GM21423 (cell line): ENCODE data around the gene TMEM86B.
A peak's percentile ranks its signal among the peaks of the same experiment; 100 is the strongest.

Experiments used
- ATAC-seq: cut with Tn5 transposase; IDR thresholded peaks from one replicate; pipeline ENCODE4 v1.9.1; 2021; ENCODE audit warnings: mild to moderate bottlenecking, moderate library complexity; ENCODE audit not compliant: unreplicated experiment

TMEM86B gene

GRCh38 chr19:55228403-55229031 lies at the start of gene TMEM86B:
Gene TMEM86B (minus strand): TSS chr19:55228763. CDS start chr19:55228741, 22 bp downstream.
- no peak for ATAC-seq

GRCh38 chr19:55277494-55277893 lies 48.9 kb upstream of the TMEM86B start:
- no peak for ATAC-seq

GRCh38 chr19:55276720-55277430 lies 48.3 kb upstream of the TMEM86B start:
- no peak for ATAC-seq

GRCh38 chr19:55275851-55276719 lies 47.5 kb upstream of the TMEM86B start:
- peak; percentile 37 for ATAC-seq

GRCh38 chr19:55273978-55274707 lies 45.6 kb upstream of the TMEM86B start:
- ATAC-seq: no peak

- ATAC-seq: no peak
These were observed 43.6 kb upstream of the TMEM86B start for GRCh38 chr19:55272142-55272541.

DNA sequence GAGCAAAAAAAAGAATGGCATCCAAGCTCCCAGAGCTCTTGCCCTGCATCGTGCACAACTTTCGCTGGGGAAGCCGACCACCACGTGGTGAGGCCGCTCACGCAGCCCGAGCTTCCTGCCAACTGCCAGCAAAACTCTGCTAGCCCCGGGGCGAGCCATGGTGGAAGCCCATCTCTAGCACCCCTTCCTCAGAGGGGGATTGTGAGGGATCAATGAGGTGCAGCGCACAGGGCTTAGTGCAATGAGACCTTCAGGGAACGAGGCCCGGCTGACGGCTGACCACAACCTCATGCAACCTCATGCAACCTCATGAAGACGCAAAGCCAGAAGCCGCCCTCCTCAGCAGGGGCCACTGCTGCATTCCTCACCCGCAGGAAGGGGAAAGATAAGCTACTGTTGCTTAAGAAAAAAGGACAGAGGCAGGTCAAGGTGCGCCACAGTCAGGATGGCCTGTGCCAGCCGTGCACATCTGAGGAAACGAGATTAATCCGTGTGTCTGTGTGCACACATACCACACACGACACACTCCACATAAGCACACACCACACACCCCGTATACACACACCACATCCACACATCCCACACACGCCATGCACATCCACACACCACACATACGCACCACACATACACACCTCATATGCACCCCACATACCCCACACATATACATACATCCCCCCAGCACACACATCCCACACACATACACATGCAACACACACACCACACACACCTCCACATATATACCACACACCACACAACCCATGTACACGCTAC lies 41.8 kb upstream of the TMEM86B start:
- no peak for ATAC-seq

DNA sequence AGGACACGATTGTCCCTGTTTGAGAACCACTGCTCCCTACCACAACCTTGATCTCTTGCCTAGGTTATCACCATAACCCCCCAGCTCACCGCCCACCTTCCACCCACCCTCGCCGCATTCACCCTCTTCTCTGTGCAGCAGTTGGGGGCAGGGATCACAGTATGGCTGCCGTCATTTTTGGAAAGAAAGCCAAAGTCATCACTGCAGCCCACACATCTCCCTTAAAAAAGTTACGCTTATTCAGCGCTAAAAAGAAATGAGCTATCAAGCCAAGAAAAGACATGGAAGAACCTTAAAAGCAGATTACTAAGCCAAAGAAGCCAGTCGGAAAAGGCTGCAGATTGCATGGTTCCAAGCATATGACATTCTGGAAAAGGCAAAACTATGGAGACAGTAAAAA lies 40.7 kb upstream of the TMEM86B start:
- no peak for ATAC-seq

- ATAC-seq: no peak
These were observed 38.3 kb upstream of the TMEM86B start for GRCh38 chr19:55266840-55267239.

- ATAC-seq: no peak
These were observed 37.8 kb upstream of the TMEM86B start for GRCh38 chr19:55266404-55266803.

- ATAC-seq: no peak
These were observed 37.3 kb upstream of the TMEM86B start for GRCh38 chr19:55265723-55266386.

GRCh38 chr19:55265173-55265572 lies 36.6 kb upstream of the TMEM86B start:
- ATAC-seq: no peak

GRCh38 chr19:55264531-55264930 lies 36.0 kb upstream of the TMEM86B start:
- ATAC-seq: no peak

- ATAC-seq: no peak
These were observed 33.8 kb upstream of the TMEM86B start for GRCh38 chr19:55262359-55262758.

GRCh38 chr19:55261671-55262126 lies 33.1 kb upstream of the TMEM86B start:
- ATAC-seq: no peak

DNA sequence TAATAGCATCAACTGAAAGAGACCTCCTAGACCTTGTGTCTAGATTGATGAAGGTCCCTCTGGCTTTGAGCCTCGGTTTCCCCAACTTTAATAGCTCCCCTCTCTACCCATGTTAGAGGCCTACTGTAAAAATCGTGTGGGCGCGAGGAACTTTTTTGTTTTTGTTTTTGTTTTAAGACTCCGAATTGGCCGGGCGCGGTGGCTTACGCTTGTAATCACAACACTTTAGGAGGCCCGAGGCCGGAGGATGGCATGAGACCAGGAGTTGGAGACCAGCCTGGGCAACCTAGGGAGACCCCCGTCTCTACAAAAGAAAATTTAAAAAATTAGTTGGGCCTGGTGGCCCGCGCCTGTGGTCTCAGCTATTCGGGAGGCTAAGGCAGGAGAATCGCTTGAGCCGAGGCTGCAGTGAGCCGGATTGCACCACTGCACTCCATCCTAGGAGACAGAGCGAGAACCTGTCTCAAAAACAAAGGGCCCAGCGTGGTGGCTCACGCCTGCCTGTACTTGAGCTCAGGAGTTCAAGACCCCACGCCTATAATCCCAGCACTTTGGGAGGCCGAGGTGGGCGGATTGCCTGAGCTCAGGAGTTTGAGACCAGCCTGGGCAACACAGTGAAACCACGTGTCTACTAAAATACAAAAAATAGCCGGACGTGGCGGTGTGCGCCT lies 31.1 kb upstream of the TMEM86B start:
- no peak for ATAC-seq

DNA sequence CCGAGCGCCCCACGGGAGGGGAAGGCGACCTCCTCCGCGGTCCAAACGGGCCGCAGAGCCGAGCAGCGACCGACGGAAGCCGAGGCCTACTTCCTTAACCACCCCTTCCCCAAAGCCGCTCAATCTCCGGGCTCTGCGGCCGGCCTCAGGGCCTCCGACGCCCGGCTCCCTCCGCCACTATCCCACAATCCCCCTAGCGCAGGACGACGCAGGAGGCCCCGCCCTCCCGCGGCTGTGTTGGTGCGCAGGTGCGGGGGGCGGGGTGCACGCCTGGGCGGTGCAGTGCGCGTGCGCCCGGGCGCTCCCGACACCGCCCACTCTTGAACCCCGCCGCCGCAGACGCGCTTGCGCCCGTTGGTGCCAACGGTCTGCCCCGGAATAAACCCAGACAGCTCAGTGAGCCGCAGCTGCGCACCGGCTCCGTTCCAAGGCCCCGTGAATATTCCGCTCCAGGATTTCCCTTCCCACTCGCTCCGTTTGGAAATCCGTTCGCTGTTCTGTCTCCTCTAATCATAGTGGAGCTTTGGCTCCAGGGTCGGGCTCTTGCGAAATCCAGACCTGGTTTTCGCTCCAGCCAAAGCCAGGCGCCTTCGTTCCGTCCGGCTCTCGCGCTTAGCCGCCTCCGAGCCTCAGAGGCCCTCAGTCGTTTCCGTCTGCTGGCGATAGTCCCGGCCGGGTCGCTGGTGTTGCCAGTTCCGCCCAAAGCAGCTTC lies 30.4 kb upstream of the TMEM86B start, which contains the start of gene PPP6R1:
PPP6R1 (minus strand) TSS at position 190 of the 712 bp plus-strand sequence. CDS start 11,914 bp downstream, outside the sequence.
- peak; percentile 64 for ATAC-seq

DNA sequence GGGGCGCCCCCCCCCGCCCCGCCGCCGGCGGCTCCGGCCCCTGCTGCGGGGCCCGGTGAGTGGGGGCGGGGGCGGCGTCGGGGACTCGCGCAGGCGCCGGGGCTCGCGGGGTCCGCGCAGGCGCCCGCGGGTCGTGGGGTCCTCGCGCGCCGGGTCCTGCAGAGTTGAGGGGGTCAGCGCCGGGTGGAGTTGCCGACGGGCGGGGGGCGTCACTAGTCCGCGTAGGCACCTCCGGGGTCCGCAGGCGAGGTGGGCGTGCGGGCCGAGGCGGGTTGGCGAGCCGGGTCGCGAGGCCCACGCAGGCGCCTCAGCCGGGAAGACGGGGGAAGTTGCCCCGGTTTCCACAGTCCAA lies 29.9 kb upstream of the TMEM86B start:
- ATAC-seq: peak; percentile 10
